Glomerular visceral epithelial cell (primary cell): ENCODE data around the gene AGXT.
A peak's percentile ranks its signal among the peaks of the same experiment; 100 is the strongest.

ENCODE experiments used
- DNase-seq: peaks from one replicate; pipeline ENCODE4 v3.0.0-alpha.2; 2016; ENCODE audit errors: extremely low spot score

AGXT gene

GRCh38 chr2:240898731-240899467 is 30.3 kb downstream of the AGXT start:
- no peak for DNase-seq

GRCh38 chr2:240899468-240899865 is 30.8 kb downstream of the AGXT start:
- no peak for DNase-seq

- DNase-seq, result no peak
Observed at GRCh38 chr2:240900141-240900860, 31.7 kb downstream of the AGXT start.

GRCh38 chr2:240901986-240902614 is 33.5 kb downstream of the AGXT start:
- no peak for DNase-seq

- DNase-seq, result no peak
Observed at GRCh38 chr2:240902615-240903041, 34.0 kb downstream of the AGXT start.

GRCh38 chr2:240903191-240904060 is 34.8 kb downstream of the AGXT start:
- no peak for DNase-seq

GRCh38 chr2:240904216-240905175 is 35.9 kb downstream of the AGXT start:
- no peak for DNase-seq

GRCh38 chr2:240905176-240905781 is 36.7 kb downstream of the AGXT start:
- no peak for DNase-seq

GRCh38 chr2:240906141-240906910 is 37.7 kb downstream of the AGXT start, which contains the start of gene CROCC2:
CROCC2 (plus strand) TSS chr2:240906336; CDS start chr2:240906514, 178 bp downstream.
- DNase-seq, result no peak

- DNase-seq, result no peak
Observed at GRCh38 chr2:240906911-240907590, 38.4 kb downstream of the AGXT start.

- no peak for DNase-seq
Observed at GRCh38 chr2:240909216-240909974, 40.8 kb downstream of the AGXT start.

GRCh38 chr2:240911641-240912265 is 43.1 kb downstream of the AGXT start:
- no peak for DNase-seq

- no peak for DNase-seq
Observed at GRCh38 chr2:240912878-240913809, 44.5 kb downstream of the AGXT start.

GRCh38 chr2:240913810-240914644 is 45.4 kb downstream of the AGXT start:
- peak; percentile 40 for DNase-seq
